GM13976 (cell line): ENCODE results near the gene MMP23B.

Experiments used
- DNase-seq: peaks from one replicate; pipeline ENCODE4 v3.0.0; 2012; ENCODE audit warnings: low spot score
- CTCF ChIP-seq: IDR thresholded peaks from 2 replicates; pipeline ENCODE4 v1.5.1; 2012; ENCODE audit warnings: borderline replicate concordance, mild to moderate bottlenecking; ENCODE audit not compliant: insufficient read depth; ENCODE audit errors: extremely low read depth, missing control alignments, control extremely low read depth
- in situ Hi-C: fragments of 300-500 bp; cut with MboI; formaldehyde crosslinking; loops from one replicate; pipeline ENCODE4 v1.12.0; 2022; ENCODE audit warnings: low sequenced_read_pairs, mixed read lengths, inconsistent platforms; ENCODE audit not compliant: unreplicated experiment

The MMP23B gene

GRCh38 chr1:1631782-1632420 is at the start of gene MMP23B:
Gene MMP23B (plus strand): TSS chr1:1632173. CDS start chr1:1632219, 46 bp downstream.
- no peak for DNase-seq
- in situ Hi-C loops: no loop called here
- TF ChIP-seq CTCF: no peak

- no peak for TF ChIP-seq CTCF
- DNase-seq: no peak
- in situ Hi-C loops: no loop called here
Measured at GRCh38 chr1:1582585-1583346, 49.2 kb upstream of the MMP23B start.

GRCh38 chr1:1583347-1584010 is 48.5 kb upstream of the MMP23B start:
- TF ChIP-seq CTCF: no peak

GRCh38 chr1:1591452-1591851 is 40.5 kb upstream of the MMP23B start:
- no peak for TF ChIP-seq CTCF

More at GRCh38 chr1:1583347-1584010, 48.5 kb upstream of the MMP23B start:
- in situ Hi-C loops: no loop called here
- no peak for DNase-seq

DNA sequence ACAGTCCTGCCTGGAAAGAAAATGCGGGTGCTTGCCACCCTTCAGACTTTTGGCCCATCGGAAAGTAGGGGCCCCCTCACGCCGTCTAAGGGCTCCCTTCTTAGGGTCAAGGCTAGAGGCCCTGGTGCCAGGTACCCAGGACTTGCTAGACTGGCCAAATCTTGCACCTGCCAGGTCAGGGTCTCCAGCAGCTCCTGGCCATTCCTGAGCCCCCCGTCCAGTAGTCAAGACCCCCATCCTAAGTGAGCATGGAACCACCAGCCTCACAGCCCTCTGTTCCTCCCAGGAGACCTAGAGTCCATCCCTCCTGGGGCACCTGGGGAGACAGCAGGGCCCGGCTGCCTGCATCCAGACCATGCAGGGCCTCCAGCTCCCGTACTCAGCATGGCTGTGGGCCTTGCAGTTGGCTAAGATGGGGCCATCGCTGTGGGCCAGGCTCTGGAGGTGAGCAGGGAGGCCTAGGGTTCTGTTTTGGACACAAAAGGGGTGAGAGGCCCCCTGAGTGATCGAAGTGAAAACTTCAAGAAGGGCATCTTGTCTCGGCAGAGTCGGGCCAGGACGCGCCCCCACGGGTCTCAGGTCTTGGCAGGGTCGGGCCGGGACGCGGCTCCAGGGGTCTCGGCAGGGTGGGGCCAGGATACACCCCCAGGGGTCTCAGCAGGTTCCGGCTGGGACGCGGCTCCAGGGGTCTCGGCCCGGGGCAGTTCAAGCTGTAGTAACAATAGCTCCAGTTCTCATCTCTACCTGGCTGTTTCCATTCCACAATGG is 38.0 kb upstream of the MMP23B start:
- in situ Hi-C loops: no loop called here
- no peak for DNase-seq
- TF ChIP-seq CTCF: no peak

More at GRCh38 chr1:1591452-1591851, 40.5 kb upstream of the MMP23B start:
- in situ Hi-C loops: no loop called here
- no peak for DNase-seq
